Smooth muscle cell (in vitro differentiated cells): ENCODE data around the gene KRT85. TPM values are rescaled to one million over a fixed set of nuclear protein-coding genes. Genes with fewer than 3 reads are reported as not detected.
"Not testable (repeated sequence)": the region's sequence is repeated elsewhere in the genome, so short reads cannot be mapped to it uniquely, and the experiment has no call there.

Experiments used
- DNase-seq: peaks from one replicate; lab custom pipeline; 2025; ENCODE audit not compliant: unreplicated experiment; lab: John Stamatoyannopoulos, UW
- H2AFZ ChIP-seq: fragments of 200-600 bp; sonication (generic); 2 replicates; pipeline ENCODE4 v1.6.0; 2016; ENCODE audit warnings: antibody characterized with exemption, low read depth, mild to moderate bottlenecking
- H3F3A ChIP-seq: fragments of 200-600 bp; sonication (generic); 2 replicates; pipeline ENCODE4 v1.6.0; 2017; ENCODE audit warnings: antibody characterized with exemption, low read depth
- H3K27ac ChIP-seq: fragments of 200-600 bp; sonication (generic); 2 replicates; pipeline ENCODE4 v1.5.1; 2016; ENCODE audit warnings: low read depth, mild to moderate bottlenecking
- H3K27me3 ChIP-seq: fragments of 200-600 bp; sonication (generic); 2 replicates; pipeline ENCODE4 v1.6.1; 2016; ENCODE audit warnings: low read depth, mild to moderate bottlenecking
- H3K36me3 ChIP-seq: fragments of 200-600 bp; sonication (generic); 2 replicates; pipeline ENCODE4 v1.5.1; 2016; ENCODE audit warnings: low read depth
- H3K4me1 ChIP-seq: fragments of 200-600 bp; sonication (generic); 2 replicates; pipeline ENCODE4 v1.5.1; 2016; ENCODE audit warnings: low read depth
- H3K4me2 ChIP-seq: fragments of 200-600 bp; sonication (generic); 2 replicates; pipeline ENCODE4 v1.6.0; 2016; ENCODE audit warnings: mild to moderate bottlenecking
- H3K4me3 ChIP-seq: fragments of 200-600 bp; sonication (generic); 2 replicates; pipeline ENCODE4 v1.5.1; 2016; ENCODE audit warnings: mild to moderate bottlenecking
- H3K79me2 ChIP-seq: fragments of 200-600 bp; sonication (generic); 2 replicates; pipeline ENCODE4 v1.6.0; 2016; ENCODE audit warnings: low read depth, mild to moderate bottlenecking
- H3K9ac ChIP-seq: fragments of 200-600 bp; sonication (generic); 2 replicates; pipeline ENCODE4 v1.6.0; 2016; ENCODE audit warnings: low read depth
- H3K9me3 ChIP-seq: fragments of 200-600 bp; sonication (generic); replicated peaks from 2 replicates; pipeline ENCODE4 v1.5.1; 2016; ENCODE audit warnings: low read depth
- H4K20me1 ChIP-seq: fragments of 200-600 bp; sonication (generic); 2 replicates; pipeline ENCODE4 v1.6.0; 2016; ENCODE audit warnings: low read depth
- CTCF ChIP-seq: fragments of 200-600 bp; sonication (generic); IDR thresholded peaks from 2 replicates; pipeline ENCODE4 v1.5.1; 2017; ENCODE audit warnings: borderline replicate concordance, mild to moderate bottlenecking, antibody characterized with exemption; ENCODE audit not compliant: insufficient read depth, poor library complexity, severe bottlenecking
- WGBS: methylation state at CpG from one replicate; pipeline ENCODE4 v1.1.7; 2016; ENCODE audit warnings: low lambda C conversion rate; 5-methylcytosine and 5-hydroxymethylcytosine counted together
- polyA plus RNA-seq: library from polyadenylated mRNA; unstranded; fragments of >200 nt; fragmentation: Nextera tagmentation; extraction: Ambion mirVana; gene quantifications from 2 replicates; pipeline ENCODE4 v1.2.1, GENCODE V29; 2016
- total RNA-seq: library from RNA; depleted of rRNA; stranded (reverse); fragments of >200 nt; gene quantifications from 2 replicates; pipeline ENCODE4 v1.2.3, GENCODE V29; 2014

The KRT85 gene
- total and polyA plus RNA-seq, 2 experiments from 2014 or later: not detected

GRCh38 chr12:52414936-52415335 lies 47.7 kb upstream of the KRT85 start:
- no peak for TF ChIP-seq CTCF
- Histone ChIP-seq H3K27ac (no peak overlapping the region), H3K4me2 (no peak overlapping the region), H4K20me1 (no peaks in the 10 kb centered on the region), H3K4me1 (no peaks in the 10 kb centered on the region), H3K9ac (no peak overlapping the region), H2AFZ (no peak overlapping the region), H3K4me3 (no peak overlapping the region), H3F3A (no peaks in the 10 kb centered on the region), H3K79me2 (no peaks in the 10 kb centered on the region), H3K9me3 (no peaks in the 10 kb centered on the region), H3K36me3 (no peaks in the 10 kb centered on the region), H3K27me3 (no peaks in the 10 kb centered on the region)
- DNase-seq: no peak
- WGBS: 77% methylated on average over 5 of the region's 5 CpGs

GRCh38 chr12:52413782-52414345 lies 46.6 kb upstream of the KRT85 start:
- Histone ChIP-seq H3K27ac (no peak overlapping the region), H3F3A (no peaks in the 10 kb centered on the region), H4K20me1 (no peaks in the 10 kb centered on the region), H3K9me3 (no peaks in the 10 kb centered on the region), H3K36me3 (no peaks in the 10 kb centered on the region), H3K4me1 (no peaks in the 10 kb centered on the region), H3K27me3 (no peaks in the 10 kb centered on the region), H3K4me2 (no peak overlapping the region), H2AFZ (no peak overlapping the region), H3K4me3 (no peak overlapping the region), H3K79me2 (no peaks in the 10 kb centered on the region), H3K9ac (no peak overlapping the region)
- no peak for DNase-seq
- no peak for TF ChIP-seq CTCF
- WGBS: 80% methylated on average over 7 of the region's 8 CpGs

GRCh38 chr12:52413202-52413601 lies 45.9 kb upstream of the KRT85 start:
- WGBS: 41% methylated on average over 4 of the region's 4 CpGs
- DNase-seq: no peak
- Histone ChIP-seq H3K4me3 (no peak overlapping the region), H3K27ac (no peak overlapping the region), H3K9ac (no peak overlapping the region), H4K20me1 (no peaks in the 10 kb centered on the region), H2AFZ (no peak overlapping the region), H3K4me2 (no peak overlapping the region), H3F3A (no peaks in the 10 kb centered on the region), H3K27me3 (no peaks in the 10 kb centered on the region), H3K4me1 (no peaks in the 10 kb centered on the region), H3K36me3 (no peaks in the 10 kb centered on the region), H3K9me3 (no peaks in the 10 kb centered on the region), H3K79me2 (no peaks in the 10 kb centered on the region)
- TF ChIP-seq CTCF: no peak

- no peaks in the 10 kb centered on the region for H3K79me2 ChIP-seq
- no peaks in the 10 kb centered on the region for H3K36me3 ChIP-seq
- H3K4me1 ChIP-seq: no peaks in the 10 kb centered on the region
- no peak for TF ChIP-seq CTCF
- no peaks in the 10 kb centered on the region for H3F3A ChIP-seq
- H3K27ac ChIP-seq: no peak overlapping the region
- H4K20me1 ChIP-seq: no peaks in the 10 kb centered on the region
- H2AFZ ChIP-seq: no peak overlapping the region
- DNase-seq: no peak
- no peak overlapping the region for H3K4me3 ChIP-seq
- WGBS: 86% methylated on average over 10 of the region's 10 CpGs
- no peaks in the 10 kb centered on the region for H3K9me3 ChIP-seq
- H3K4me2 ChIP-seq: no peak overlapping the region
- no peaks in the 10 kb centered on the region for H3K27me3 ChIP-seq
- no peak overlapping the region for H3K9ac ChIP-seq
Observed at GRCh38 chr12:52411815-52412214, 44.5 kb upstream of the KRT85 start.

DNA sequence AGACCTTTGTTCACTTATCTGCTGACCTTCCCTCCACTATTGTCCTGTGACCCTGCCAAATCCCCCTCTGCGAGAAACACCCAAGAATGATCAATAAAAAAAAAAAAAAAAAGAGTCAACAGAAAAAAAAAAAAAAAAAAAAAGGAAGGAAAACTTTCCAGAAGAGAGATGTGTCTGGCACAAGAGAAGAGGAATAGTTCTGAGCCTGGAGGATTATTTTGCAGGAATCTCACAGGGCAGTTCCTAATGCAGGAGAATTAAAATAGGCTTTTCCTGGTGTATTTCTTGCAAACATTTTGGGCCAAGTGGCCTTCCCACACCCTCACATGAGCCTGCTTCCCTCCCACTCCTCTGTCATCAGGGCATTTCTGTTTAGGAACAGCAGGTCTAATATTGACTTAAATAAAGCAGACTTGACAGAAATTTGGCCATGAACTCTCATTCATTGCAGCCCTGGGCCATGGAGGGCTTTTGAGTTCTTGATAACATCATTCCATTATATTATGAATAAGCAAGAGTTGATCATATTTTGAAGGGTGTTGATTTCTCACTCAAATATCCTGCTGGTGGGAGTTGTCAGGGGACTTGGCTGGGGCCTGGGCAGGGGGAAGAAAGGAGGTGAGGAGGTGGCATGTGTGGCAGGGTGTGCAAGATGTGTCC lies 43.4 kb upstream of the KRT85 start:
- H3K4me3 ChIP-seq, H3K27me3 ChIP-seq, H3K9ac ChIP-seq, H3K4me1 ChIP-seq, H3K36me3 ChIP-seq, DNase-seq, H3K79me2 ChIP-seq, H3K4me2 ChIP-seq, H3K27ac ChIP-seq, H2AFZ ChIP-seq, H4K20me1 ChIP-seq, H3K9me3 ChIP-seq, H3F3A ChIP-seq: not testable (repeated sequence)
- no CpG with 5 or more reads among the region's 1 CpG for WGBS
